HG02678 (cell line): ENCODE measurements around the gene BATF3.

ENCODE experiments used
- ATAC-seq: cut with Tn5 transposase; IDR thresholded peaks from one replicate; pipeline ENCODE4 v1.9.1; 2021; ENCODE audit warnings: mild to moderate bottlenecking, moderate library complexity; ENCODE audit not compliant: unreplicated experiment

BATF3 gene

DNA sequence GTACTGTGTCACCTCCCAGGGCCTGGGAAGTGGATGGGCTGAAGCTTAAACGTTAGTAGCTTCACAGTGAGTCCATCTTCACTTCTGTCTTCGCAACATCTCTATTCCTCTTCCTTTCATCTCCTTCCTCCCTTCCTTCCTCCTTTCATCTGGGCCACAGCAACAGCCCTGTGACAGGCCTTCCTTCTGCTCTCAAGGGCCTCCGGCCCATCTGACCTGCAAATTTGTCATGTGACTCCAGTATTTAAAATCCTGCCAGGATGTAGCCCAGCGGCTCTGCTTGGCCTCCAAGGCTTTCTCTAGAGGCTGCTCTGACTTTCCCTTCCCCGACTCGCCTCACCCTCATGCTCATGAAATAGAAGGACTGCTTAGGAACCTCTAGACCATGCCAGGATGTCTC is 10.9 kb upstream of the BATF3 start:
- no peak for ATAC-seq

DNA sequence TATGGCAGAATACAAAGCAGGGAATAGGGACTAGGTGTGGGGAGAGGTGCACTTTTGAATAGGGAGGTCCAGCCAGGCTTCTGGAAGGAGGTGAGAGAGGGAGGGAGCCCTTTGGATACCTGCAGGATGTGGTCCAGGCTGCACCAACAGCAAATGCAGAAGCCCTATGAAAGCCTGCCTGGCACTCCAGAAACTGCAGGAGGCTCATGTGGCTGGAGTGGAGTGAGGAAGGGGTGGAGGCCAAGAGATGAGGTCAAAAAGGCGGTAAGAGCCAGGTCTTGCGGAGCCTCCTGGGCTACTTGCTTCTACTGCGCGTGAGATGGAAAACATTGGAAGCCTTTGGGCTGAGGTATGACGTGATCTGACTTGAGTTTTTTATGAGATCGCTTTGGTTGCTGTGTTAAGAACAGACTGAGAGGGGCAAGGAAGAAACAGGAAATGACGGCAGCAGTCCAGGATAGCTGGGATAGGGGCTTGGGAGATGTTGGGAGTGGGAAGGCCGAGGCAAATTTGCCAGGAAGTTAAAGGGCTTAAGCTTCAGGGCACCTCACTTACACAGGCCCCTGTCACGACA is 4.4 kb upstream of the BATF3 start:
- ATAC-seq: no peak

DNA sequence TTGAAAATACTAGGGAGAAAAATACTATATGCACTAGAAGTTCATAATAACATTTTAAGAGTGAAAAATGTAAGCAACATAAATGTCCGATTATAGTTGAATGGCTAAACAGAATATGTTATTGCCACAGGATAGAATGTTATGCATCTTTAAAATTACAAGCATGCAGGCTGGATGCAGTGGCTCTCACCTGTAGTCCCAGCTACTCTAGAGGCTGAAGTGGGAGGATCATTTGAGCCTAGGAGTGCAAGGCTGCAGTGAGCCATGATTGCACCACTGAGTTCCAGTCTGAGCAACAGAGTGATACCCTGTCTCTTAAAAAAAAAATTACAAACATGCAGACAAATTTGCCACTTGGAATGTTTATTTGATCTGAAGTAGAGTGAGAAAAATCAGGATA is 3.0 kb upstream of the BATF3 start:
- no peak for ATAC-seq

- no peak for ATAC-seq
Observed at GRCh38 chr1:212701910-212702309, 2.3 kb upstream of the BATF3 start.

GRCh38 chr1:212700892-212701819 is 1.5 kb upstream of the BATF3 start:
- peak; percentile 24 for ATAC-seq

- peak; percentile 28 for ATAC-seq
Observed at GRCh38 chr1:212700223-212700891, 717 bp upstream of the BATF3 start.

DNA sequence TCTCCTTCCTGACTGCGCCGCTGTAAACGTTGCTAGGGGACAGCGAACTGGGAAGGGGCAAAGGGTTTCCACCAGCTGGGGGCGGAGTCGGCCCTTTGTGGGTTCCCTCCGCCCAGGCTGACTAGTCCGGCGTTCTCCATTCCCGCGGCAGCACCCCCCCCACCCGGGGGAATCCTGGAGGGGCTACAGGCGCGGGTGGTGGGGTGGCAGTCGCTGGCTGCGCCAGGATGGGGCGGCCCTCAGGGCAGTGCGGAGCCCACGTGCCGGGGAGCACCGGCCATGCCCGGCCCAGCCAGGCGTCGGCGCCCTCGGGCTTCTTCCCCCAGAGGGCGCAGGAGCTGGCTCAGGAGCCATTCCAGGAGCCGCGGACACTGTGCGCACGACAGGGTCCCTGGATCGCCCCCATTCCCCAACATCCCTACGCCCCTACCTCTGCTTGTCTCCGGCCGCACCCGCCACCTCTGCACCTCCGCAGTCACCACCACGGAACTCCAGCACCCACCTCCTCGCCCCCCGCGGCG is 476 bp downstream of the BATF3 start:
- ATAC-seq: peak; percentile 47

GRCh38 chr1:212698467-212699103 is 1.1 kb downstream of the BATF3 start:
- peak; percentile 6 for ATAC-seq

DNA sequence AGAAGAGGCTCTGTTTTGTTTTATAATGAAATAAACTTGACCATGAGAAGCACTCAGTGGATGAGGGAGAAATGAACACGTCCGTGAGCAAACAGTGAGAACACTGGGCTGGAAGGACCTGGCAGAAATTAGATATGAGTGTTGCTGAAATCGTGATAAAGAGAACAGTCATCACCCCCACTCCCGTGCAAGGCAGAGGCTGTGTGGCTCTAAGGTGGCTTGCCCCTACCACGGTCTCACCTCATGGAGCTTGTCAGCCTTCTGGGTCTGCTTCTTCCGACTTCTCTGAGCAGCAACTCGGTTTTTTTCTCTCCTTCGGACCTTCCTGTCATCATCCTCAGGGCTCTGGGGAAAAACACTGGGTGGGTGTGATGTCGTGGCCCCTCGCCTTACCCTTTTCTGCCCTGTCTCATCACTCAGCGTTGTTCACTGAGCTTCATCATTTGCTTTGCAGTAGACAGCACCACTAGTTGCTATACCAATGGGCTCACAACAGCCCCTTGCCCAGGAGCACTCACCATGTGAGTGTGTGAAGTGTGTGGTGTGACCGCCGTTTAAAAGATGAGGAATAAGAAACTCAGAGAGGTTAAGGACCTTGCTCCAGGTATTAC is 2.8 kb downstream of the BATF3 start:
- ATAC-seq: no peak

DNA sequence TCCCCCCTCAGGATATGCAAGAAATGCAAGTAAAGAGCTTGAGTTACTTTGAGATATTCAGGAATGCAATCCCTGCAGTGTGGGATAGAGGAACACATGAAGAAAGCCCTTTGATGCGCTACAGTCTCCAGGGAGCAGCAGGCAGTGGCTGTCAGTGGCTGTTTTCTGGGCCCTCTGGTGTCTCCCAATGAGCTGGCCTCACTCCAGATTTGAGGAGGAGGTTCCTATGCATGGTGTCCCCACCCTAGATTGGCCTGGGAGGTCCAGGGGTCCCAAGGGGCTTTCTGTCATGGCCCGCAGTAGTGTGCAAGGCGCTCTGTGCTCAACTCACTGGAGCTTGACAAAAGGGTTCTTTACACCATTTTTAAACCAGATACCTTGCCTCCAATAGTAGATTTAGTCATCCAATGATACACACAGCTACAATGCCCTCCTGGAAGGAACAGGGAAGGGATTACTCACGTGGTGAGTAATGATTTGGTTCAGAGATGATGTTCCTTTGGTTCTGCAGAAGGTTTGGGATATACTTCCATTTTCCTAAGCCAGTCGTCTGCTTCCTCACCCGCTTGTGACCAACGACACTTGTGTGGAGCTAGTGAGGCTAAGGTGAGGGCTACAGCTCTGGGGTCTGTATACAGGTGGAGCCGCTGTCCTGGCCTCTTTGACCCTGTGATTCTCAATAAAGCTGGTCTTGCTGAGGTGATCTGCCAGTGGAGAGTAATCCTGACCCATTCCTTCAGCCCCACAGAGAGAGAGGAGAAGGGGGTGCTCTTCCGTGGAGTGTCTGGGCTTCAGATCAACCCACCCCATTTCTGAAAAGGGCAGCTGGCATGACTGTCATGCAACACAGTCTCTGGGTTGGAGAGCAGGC is 6.6 kb downstream of the BATF3 start:
- ATAC-seq: no peak

DNA sequence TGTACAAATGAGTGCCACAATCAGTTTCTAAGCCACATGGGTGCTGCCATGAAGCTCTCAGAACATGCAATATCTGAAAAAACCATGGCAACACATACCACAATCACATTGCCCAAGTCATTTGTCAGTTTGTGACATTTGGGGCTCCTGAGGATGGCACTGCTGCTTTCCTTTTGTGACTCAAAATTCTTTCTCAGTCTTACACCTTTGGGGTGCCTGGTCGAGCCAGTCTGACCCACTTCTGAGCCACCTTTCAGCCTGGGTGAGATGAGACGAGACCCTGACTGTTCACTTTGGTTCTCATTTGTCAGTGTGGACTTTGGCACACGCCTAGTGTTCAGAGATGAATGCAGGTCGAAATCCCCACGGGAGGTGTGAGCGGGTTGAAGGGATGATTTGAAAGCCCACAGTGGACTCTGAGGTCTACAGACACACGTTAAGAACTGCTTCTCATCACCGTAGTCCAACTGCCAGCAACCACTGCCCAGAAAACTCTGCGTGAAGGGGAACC is 8.0 kb downstream of the BATF3 start:
- peak; percentile 65 for ATAC-seq

- ATAC-seq: no peak
Observed at GRCh38 chr1:212690816-212691403, 8.7 kb downstream of the BATF3 start.

DNA sequence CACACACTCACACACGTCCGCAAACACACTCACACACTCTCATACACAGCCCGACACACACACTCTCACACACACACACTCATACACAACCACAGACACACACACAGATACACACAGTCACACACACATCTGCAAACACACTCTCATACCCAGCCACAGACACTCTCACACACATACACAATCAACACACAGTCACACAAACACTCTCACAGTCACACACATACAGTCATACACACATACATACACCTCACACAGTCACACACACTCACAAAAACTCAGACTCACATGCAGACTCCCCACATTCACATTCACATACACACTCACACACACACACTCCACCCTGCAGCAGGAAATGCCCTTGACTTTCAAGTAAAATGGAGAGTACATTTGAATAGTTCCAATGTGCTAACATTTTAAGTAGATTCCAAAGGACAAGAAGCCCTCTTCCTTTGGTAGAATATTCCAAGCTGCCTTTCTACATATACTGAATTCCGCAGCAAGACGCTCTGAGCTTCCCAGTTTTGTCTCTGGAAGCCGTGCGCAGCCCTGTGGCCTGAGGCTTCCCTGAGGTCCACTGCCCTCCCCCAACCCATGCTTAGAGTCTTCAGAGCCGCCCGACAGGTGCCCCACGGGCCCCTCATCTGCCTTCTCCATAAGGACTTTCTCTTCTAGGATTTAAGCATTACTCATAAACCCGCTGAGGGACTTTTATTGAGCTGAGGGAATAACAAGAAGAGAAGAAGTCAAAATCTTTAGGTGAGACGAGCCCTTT is 9.7 kb downstream of the BATF3 start:
- no peak for ATAC-seq

DNA sequence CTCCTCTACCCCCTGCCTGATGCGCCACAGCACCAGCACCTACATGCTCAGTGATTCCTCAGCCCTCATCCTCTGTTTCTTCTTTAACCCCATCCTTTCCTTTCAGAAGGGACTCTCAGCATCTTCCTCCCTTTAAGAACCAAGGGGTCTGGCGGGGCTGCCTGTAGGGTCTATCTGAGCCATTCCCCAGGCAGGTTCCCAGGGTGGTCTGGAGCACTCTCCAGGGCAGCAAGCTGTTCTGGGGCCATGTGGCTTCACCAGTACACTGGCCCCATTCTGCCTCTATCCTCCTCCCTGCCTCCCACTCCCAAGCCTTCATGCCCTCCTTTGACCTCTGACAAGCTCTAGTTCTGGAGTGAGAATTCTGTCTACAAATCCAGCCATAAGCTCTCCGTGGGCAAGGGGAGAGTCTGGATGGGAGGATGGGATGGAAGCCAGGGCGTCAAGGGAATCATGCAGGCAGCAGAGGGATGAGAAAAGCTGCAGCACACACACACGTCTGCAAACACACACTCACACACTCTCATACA is 10.4 kb downstream of the BATF3 start:
- no peak for ATAC-seq

DNA sequence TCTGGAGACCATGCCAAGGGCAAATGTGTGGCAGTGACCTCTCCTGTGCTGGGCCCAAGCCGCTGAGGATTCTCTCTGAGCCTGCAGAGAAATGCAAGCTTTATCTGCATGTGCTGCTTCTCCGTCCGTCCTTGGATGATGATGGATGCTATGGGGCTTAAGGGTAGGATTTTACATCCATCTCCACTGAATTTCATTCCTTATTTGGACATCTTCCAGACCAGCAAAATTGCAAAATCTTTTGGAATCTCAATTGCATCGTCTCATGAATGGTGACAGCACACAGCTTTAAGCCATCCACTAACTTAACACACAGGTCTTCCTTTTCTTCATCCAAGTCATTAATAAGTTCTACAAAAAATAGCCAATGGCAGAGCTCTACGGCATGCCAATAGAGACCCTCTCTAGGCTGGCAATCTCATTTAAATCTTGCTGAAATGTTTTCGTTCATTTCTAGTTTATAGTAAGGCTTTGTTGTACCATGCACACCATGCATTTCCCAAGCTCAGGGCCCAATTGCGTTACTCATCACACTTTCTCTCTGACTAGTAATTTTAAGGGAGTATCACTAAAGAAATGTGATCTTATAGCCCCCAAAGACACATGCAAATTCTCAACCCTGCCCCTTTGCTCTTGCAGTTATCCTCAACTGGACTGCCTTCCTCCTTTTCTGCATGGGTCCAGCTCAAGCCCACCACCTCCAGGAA is 11.1 kb downstream of the BATF3 start:
- no peak for ATAC-seq

- no peak for ATAC-seq
Observed at GRCh38 chr1:212687811-212688210, 11.8 kb downstream of the BATF3 start.

GRCh38 chr1:212686591-212686990 is 13.0 kb downstream of the BATF3 start:
- ATAC-seq: no peak

GRCh38 chr1:212686069-212686468 is 13.6 kb downstream of the BATF3 start:
- no peak for ATAC-seq
